DOHH2 (cell line): ENCODE measurements around the gene ATP8B2.

Source experiments
- CTCF ChIP-seq: fragments of 200-600 bp; sonication (generic); IDR thresholded peaks from one replicate; pipeline ENCODE4 v1.5.1; 2014; ENCODE audit warnings: antibody characterized with exemption, mild to moderate bottlenecking, low read depth, low read length; ENCODE audit not compliant: poor library complexity, severe bottlenecking
- EZH2phosphoT487 ChIP-seq: fragments of 200-600 bp; sonication (generic); IDR thresholded peaks from 2 replicates; pipeline ENCODE4 v1.6.1; 2017; ENCODE audit warnings: borderline replicate concordance, mild to moderate bottlenecking, antibody characterized with exemption, low read length, moderate library complexity, mixed read lengths

DNA sequence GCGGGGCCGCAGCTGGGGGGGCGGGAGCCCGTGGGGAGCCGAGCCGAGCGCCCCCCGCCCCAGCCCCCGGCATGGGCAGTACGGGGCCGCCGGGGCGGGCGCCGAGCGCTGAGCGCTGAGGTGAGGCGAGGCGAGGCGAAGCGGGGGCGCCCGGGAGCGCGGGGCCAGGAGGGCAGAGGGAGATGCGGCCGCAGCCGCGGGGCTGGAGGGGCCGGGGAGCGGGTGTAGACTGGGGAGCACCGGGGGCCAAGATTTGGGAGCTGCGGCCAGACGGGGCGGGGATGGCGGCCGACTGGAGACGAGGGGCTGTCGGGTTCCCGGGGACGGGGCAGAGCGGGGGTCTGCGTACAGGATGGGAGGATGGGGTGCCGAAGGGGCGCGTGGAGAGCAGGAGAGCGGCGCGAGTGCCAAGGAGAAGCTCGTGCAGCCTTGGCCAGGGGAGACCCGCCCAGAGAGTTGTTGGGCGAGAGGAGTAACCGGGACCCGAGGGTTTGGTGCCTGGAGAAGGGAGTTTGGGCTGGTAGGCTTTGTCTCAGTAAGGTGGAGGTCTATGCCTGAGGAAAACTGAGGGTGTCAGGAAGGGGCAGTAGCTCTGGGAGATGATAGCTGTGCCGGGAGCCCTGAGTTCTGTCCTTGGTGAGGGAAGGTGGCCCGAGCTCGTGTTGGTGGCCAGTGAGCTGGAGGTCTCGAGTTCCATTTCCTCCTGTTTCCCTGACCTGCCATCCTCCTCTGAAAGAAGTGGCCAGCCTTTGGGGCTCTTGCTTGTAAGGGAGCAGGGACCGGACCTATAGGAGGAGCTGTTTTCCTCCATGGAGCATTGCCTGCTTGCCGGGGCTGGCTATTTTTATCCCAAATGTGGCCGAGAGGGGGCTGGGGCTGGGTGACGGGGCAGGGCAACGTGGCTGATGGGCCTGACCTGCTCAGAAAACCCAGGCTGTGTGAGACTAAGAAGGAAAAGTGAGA lies 539 bp downstream of the ATP8B2 start:
- TF ChIP-seq CTCF, result peak; percentile 8
- TF ChIP-seq EZH2phosphoT487, result peak; percentile 86; the same call in 1 of the 2 replicates
